Prostate gland (tissue), 2 donors: ENCODE measurements around the gene RGS9.

Source experiments
- POLR2A ChIP-seq: fragments of 450-650 bp; IDR thresholded peaks from one replicate; pipeline ENCODE4 v1.6.1; 2016; ENCODE audit warnings: antibody characterized with exemption, mild to moderate bottlenecking
- POLR2AphosphoS5 ChIP-seq: sonication (generic); formaldehyde crosslinking; IDR thresholded peaks from one replicate; pipeline ENCODE4 v1.6.1; 2017; ENCODE audit warnings: antibody characterized with exemption
- TF ChIP-seq, protein P1 (sequence below), 4 experiments: fragments of 200-600 bp in 2 of 4; fragments of 450-650 bp in 2 of 4; sonication (generic) in 2 of 4; IDR thresholded peaks; 1 replicate in 3 of 4; 2 replicates in 1 of 4; pipeline ENCODE4 v1.5.1; 2016 to 2019; ENCODE audit warnings: antibody characterized with exemption in 4 of 4, mild to moderate bottlenecking in 2 of 4, moderate library complexity in 2 of 4

DNA sequence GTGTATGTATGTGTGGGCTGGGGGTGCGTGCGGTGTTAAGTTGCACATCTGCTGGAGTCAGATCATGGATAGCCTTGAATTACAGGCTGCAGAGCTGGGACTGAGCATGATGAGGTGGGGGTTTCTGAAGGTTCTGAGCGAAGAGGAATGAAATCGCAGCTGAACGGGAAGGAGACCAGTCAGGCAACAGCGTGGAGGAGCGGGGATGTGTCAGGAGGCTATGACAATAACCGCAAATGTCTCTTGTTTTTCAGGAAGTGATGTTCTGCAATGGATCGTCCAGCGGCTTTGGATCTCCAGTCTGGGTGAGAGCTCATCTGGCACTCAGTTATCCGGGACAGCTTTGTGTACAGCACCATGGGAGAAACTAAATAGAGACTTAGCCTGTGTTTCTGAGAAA lies 20.9 kb downstream of the RGS9 start:
- TF ChIP-seq, protein P1, sequence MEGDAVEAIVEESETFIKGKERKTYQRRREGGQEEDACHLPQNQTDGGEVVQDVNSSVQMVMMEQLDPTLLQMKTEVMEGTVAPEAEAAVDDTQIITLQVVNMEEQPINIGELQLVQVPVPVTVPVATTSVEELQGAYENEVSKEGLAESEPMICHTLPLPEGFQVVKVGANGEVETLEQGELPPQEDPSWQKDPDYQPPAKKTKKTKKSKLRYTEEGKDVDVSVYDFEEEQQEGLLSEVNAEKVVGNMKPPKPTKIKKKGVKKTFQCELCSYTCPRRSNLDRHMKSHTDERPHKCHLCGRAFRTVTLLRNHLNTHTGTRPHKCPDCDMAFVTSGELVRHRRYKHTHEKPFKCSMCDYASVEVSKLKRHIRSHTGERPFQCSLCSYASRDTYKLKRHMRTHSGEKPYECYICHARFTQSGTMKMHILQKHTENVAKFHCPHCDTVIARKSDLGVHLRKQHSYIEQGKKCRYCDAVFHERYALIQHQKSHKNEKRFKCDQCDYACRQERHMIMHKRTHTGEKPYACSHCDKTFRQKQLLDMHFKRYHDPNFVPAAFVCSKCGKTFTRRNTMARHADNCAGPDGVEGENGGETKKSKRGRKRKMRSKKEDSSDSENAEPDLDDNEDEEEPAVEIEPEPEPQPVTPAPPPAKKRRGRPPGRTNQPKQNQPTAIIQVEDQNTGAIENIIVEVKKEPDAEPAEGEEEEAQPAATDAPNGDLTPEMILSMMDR (IDR thresholded peaks at IDR 0.05) = no peak
- TF ChIP-seq POLR2A = no peak
- no peak for TF ChIP-seq POLR2AphosphoS5
